Dermis blood vessel endothelial cell (primary cell): Measurements from ENCODE around the gene B2M. TPM values are rescaled to one million over a fixed set of nuclear protein-coding genes. Genes with fewer than 3 reads are reported as not detected.
"Not testable (repeated sequence)": the region's sequence is repeated elsewhere in the genome, so short reads cannot be mapped to it uniquely, and the experiment has no call there.

Experiments used
- DNase-seq: peaks from one replicate; pipeline ENCODE4 v3.0.0; 2010
- total RNA-seq: library from RNA; depleted of rRNA; stranded (reverse); fragments of >200 nt; gene quantifications from 2 replicates; pipeline ENCODE4 v1.2.3, GENCODE V29; 2014

The B2M gene
- total RNA-seq, 1 donor from 2014 or later: 4,706 TPM

GRCh38 chr15:44700676-44701075 lies 10.6 kb upstream of the B2M start:
- not testable (repeated sequence) for DNase-seq

- DNase-seq: no peak
Measured at GRCh38 chr15:44705986-44706385, 5.3 kb upstream of the B2M start.

- DNase-seq: no peak
Measured at GRCh38 chr15:44706401-44706800, 4.9 kb upstream of the B2M start.

GRCh38 chr15:44706946-44707636 lies 4.2 kb upstream of the B2M start:
- no peak for DNase-seq

GRCh38 chr15:44710236-44711095 lies 851 bp upstream of the B2M start:
- DNase-seq: peak; percentile 65

GRCh38 chr15:44711743-44712345 lies 527 bp downstream of the B2M start:
- DNase-seq: peak; percentile 54

- peak; percentile 89 for DNase-seq
Measured at GRCh38 chr15:44712346-44713005, 1.2 kb downstream of the B2M start.

- DNase-seq: peak; percentile 60
Measured at GRCh38 chr15:44713006-44713966, 2.0 kb downstream of the B2M start.

- DNase-seq: no peak
Measured at GRCh38 chr15:44715142-44715796, 4.0 kb downstream of the B2M start.

- DNase-seq: no peak
Measured at GRCh38 chr15:44715797-44716334, 4.5 kb downstream of the B2M start.

- no peak for DNase-seq
Measured at GRCh38 chr15:44716983-44717602, 5.8 kb downstream of the B2M start.

- DNase-seq: no peak
Measured at GRCh38 chr15:44718180-44718926, 7.0 kb downstream of the B2M start.

- DNase-seq: no peak
Measured at GRCh38 chr15:44718927-44719292, 7.6 kb downstream of the B2M start.

- peak; percentile 16 for DNase-seq
Measured at GRCh38 chr15:44719293-44719999, 8.1 kb downstream of the B2M start.

- DNase-seq: not testable (repeated sequence)
Measured at GRCh38 chr15:44720000-44720435, 8.7 kb downstream of the B2M start.

GRCh38 chr15:44720460-44721176 lies 9.3 kb downstream of the B2M start:
- no peak for DNase-seq

GRCh38 chr15:44722011-44722410 lies 10.7 kb downstream of the B2M start:
- DNase-seq: no peak

- DNase-seq: no peak
Measured at GRCh38 chr15:44726136-44726535, 14.8 kb downstream of the B2M start.
